H1 (cell line): ENCODE results near the gene ROBO2. TPM values are rescaled to one million over a fixed set of nuclear protein-coding genes. Genes with fewer than 3 reads are reported as not detected.
A peak's percentile ranks its signal among the peaks of the same experiment; 100 is the strongest.

Experiments
- CTCF ChIA-PET: fragments of 300-600 bp; sonication (Branson Sonifier 250); formaldehyde crosslinking; loops from one replicate; lab custom pipeline; 2021; ENCODE audit not compliant: partially characterized antibody; lab: Charles Lee
- POLR2A ChIA-PET: fragments of 300-600 bp; sonication (Branson Sonifier 250); formaldehyde crosslinking; loops from one replicate; lab custom pipeline; 2021; ENCODE audit warnings: inconsistent platforms; ENCODE audit not compliant: partially characterized antibody; lab: Charles Lee
- DNase-seq, 2 experiments: peaks; one replicate each; pipeline versions ENCODE4 v3.0.0 to v3.0.0-alpha.2; 2010 to 2022; ENCODE audit warnings: low spot score in 2 of 2, low read depth in 1 of 2, mixed read lengths in 1 of 2
- FAIRE-seq: peaks from 2 replicates; lab custom pipeline; 2011; peaks lifted over from hg19 to GRCh38; lab: Jason Lieb, UNC
- H2AFZ ChIP-seq: 2 replicates; pipeline ENCODE4 v1.8.1; 2012; ENCODE audit warnings: low read length, inconsistent platforms
- H2AK5ac ChIP-seq: 2 replicates; pipeline ENCODE4 v1.6.1; 2013; ENCODE audit warnings: low read depth, low read length
- H2BK120ac ChIP-seq: replicated peaks from 2 replicates; pipeline ENCODE3; 2013; ENCODE audit warnings: low read depth, low read length, inconsistent platforms
- H2BK12ac ChIP-seq: 2 replicates; pipeline ENCODE4 v1.6.1; 2013; ENCODE audit warnings: low read depth, low read length
- H2BK15ac ChIP-seq: 2 replicates; pipeline ENCODE4 v1.6.1; 2013; ENCODE audit warnings: low read length
- H2BK20ac ChIP-seq: 2 replicates; pipeline ENCODE4 v1.6.1; 2013; ENCODE audit warnings: low read length
- H2BK5ac ChIP-seq: 2 replicates; pipeline ENCODE4 v1.6.1; 2013; ENCODE audit warnings: low read depth, low read length
- H3K14ac ChIP-seq: 2 replicates; pipeline ENCODE4 v1.6.1; 2013; ENCODE audit warnings: inconsistent platforms; ENCODE audit not compliant: insufficient read length
- H3K18ac ChIP-seq: 2 replicates; pipeline ENCODE4 v1.6.1; 2013; ENCODE audit warnings: low read length; ENCODE audit errors: extremely low read depth
- H3K23ac ChIP-seq: 2 replicates; pipeline ENCODE4 v1.6.1; 2013; ENCODE audit warnings: inconsistent platforms; ENCODE audit not compliant: insufficient read length
- H3K23me2 ChIP-seq: 2 replicates; pipeline ENCODE4 v1.6.1; 2013; ENCODE audit warnings: low read depth, low read length
- H3K27ac ChIP-seq: 2 replicates; pipeline ENCODE4 v1.6.1; 2011; ENCODE audit warnings: low read depth, low read length, inconsistent platforms
- H3K27me3 ChIP-seq, 4 experiments: replicated peaks in 1 of 4; 1 replicate in 1 of 4; 2 replicates in 3 of 4; pipeline versions ENCODE4 v1.6.1 to v1.8.1; 2011 to 2013; ENCODE audit warnings: low read length in 3 of 4, mild to moderate bottlenecking in 3 of 4, inconsistent platforms in 2 of 4, mixed read lengths in 2 of 4, moderate library complexity in 1 of 4; ENCODE audit not compliant: control insufficient read depth in 3 of 4, insufficient read depth in 3 of 4; ENCODE audit errors: extremely low read depth in 1 of 4
- H3K36me3 ChIP-seq, 4 experiments: 2 replicates each; pipeline versions ENCODE4 v1.6.1 to v1.8.1; 2011 to 2013; ENCODE audit warnings: mild to moderate bottlenecking in 4 of 4, low read length in 3 of 4, moderate library complexity in 2 of 4, control low read depth in 1 of 4, inconsistent platforms in 1 of 4; ENCODE audit not compliant: insufficient read depth in 4 of 4, control insufficient read depth in 2 of 4
- H3K4ac ChIP-seq: replicated peaks from 2 replicates; pipeline ENCODE3; 2013; ENCODE audit warnings: low read length, low read depth, mixed read lengths, inconsistent platforms; ENCODE audit not compliant: insufficient read length
- H3K4me1 ChIP-seq, 4 experiments: replicated peaks in 1 of 4; 1 replicate in 1 of 4; 2 replicates in 3 of 4; pipeline versions ENCODE4 v1.6.1 to v1.8.1; 2011 to 2013; ENCODE audit warnings: low read length in 3 of 4, inconsistent platforms in 2 of 4, mixed read lengths in 1 of 4; ENCODE audit not compliant: insufficient read depth in 4 of 4, control insufficient read depth in 3 of 4
- H3K4me2 ChIP-seq, 2 experiments: 2 replicates each; pipeline versions ENCODE4 v1.6.1 to v1.8.1; 2011 to 2013; ENCODE audit warnings: low read depth in 2 of 2, low read length in 2 of 2, control low read depth in 1 of 2, inconsistent platforms in 1 of 2, mild to moderate bottlenecking in 1 of 2; ENCODE audit not compliant: insufficient read depth in 1 of 2
- H3K4me3 ChIP-seq, 4 experiments: fragments of 200-600, 300-600 bp in 1 of 4; sonication (generic), shearing (Covaris generic), sonication (Bioruptor Twin) in 1 of 4; 2 replicates each; pipeline versions ENCODE4 v1.5.1 to v1.8.1; 2011 to 2016; ENCODE audit warnings: low read length in 4 of 4, low read depth in 3 of 4, control low read depth in 2 of 4, inconsistent platforms in 2 of 4, mild to moderate bottlenecking in 2 of 4, mixed read lengths in 1 of 4, moderate library complexity in 1 of 4; ENCODE audit not compliant: insufficient read depth in 2 of 4; ENCODE audit errors: extremely low read depth in 1 of 4
- H3K56ac ChIP-seq: replicated peaks from 2 replicates; pipeline ENCODE3; 2013; ENCODE audit warnings: low read depth, mild to moderate bottlenecking, mixed read lengths, low read length, inconsistent platforms; ENCODE audit not compliant: insufficient read length
- H3K79me1 ChIP-seq: 2 replicates; pipeline ENCODE4 v1.6.1; 2013; ENCODE audit warnings: low read depth, low read length, control low read depth
- H3K79me2 ChIP-seq, 2 experiments: 2 replicates each; pipeline versions ENCODE4 v1.6.1 to v1.8.1; 2012 to 2013; ENCODE audit warnings: low read length in 2 of 2, mild to moderate bottlenecking in 2 of 2, inconsistent platforms in 1 of 2; ENCODE audit not compliant: insufficient read depth in 2 of 2, control insufficient read depth in 1 of 2
- H3K9ac ChIP-seq, 4 experiments: replicated peaks in 1 of 4; 1 replicate in 1 of 4; 2 replicates in 3 of 4; pipeline versions ENCODE4 v1.6.1 to v1.8.1; 2011 to 2013; ENCODE audit warnings: low read depth in 3 of 4, low read length in 3 of 4, control low read depth in 2 of 4, mild to moderate bottlenecking in 2 of 4, moderate library complexity in 2 of 4, inconsistent platforms in 1 of 4; ENCODE audit errors: extremely low read depth in 1 of 4
- H3K9me3 ChIP-seq, 2 experiments: 2 replicates each; pipeline versions ENCODE4 v1.6.1 to v1.8.1; 2012 to 2013; ENCODE audit warnings: mild to moderate bottlenecking in 2 of 2, moderate library complexity in 2 of 2, control low read depth in 1 of 2, inconsistent platforms in 1 of 2, low read depth in 1 of 2, low read length in 1 of 2, mixed read lengths in 1 of 2; ENCODE audit not compliant: insufficient read depth in 2 of 2
- H4K20me1 ChIP-seq, 2 experiments: replicated peaks in 1 of 2; 2 replicates each; pipeline versions ENCODE3 to v1.8.1; 2011 to 2013; ENCODE audit warnings: inconsistent platforms in 2 of 2, low read length in 2 of 2, mild to moderate bottlenecking in 1 of 2; ENCODE audit not compliant: insufficient read depth in 2 of 2, control insufficient read depth in 1 of 2
- H4K5ac ChIP-seq: 2 replicates; pipeline ENCODE4 v1.6.1; 2013; ENCODE audit warnings: low read length, low read depth, mixed read lengths, inconsistent platforms; ENCODE audit not compliant: insufficient read length
- H4K8ac ChIP-seq: 2 replicates; pipeline ENCODE4 v1.8.0; 2013; ENCODE audit warnings: mild to moderate bottlenecking, moderate library complexity, low read length, inconsistent platforms; ENCODE audit not compliant: insufficient read depth; ENCODE audit errors: extremely low read depth
- H4K91ac ChIP-seq: replicated peaks from 2 replicates; pipeline ENCODE3; 2013; ENCODE audit warnings: low read length, mixed read lengths, inconsistent platforms; ENCODE audit not compliant: insufficient read length
- BRCA1 ChIP-seq: IDR thresholded peaks from 2 replicates; pipeline ENCODE4 v1.6.1; 2012; ENCODE audit warnings: low read depth, low read length, improper control_type of control experiment
- EGR1 ChIP-seq: IDR thresholded peaks from 2 replicates; pipeline ENCODE4 v1.6.1; 2011; ENCODE audit warnings: low read depth, low read length, borderline replicate concordance
- GABPA ChIP-seq: IDR thresholded peaks from 2 replicates; pipeline ENCODE4 v1.6.1; 2011; ENCODE audit warnings: mild to moderate bottlenecking, low read length, moderate library complexity, borderline replicate concordance; ENCODE audit not compliant: insufficient read depth
- HDAC2 ChIP-seq, 2 experiments: fragments of 300-600 bp in 1 of 2; sonication (generic) in 1 of 2; IDR thresholded peaks; 2 replicates each; pipeline ENCODE4 v1.6.1; 2011 to 2012; ENCODE audit warnings: low read depth in 2 of 2, low read length in 2 of 2, mild to moderate bottlenecking in 2 of 2, moderate library complexity in 2 of 2, borderline replicate concordance in 1 of 2, inconsistent platforms in 1 of 2
- NRF1 ChIP-seq: IDR thresholded peaks from 2 replicates; pipeline ENCODE4 v1.6.1; 2011; ENCODE audit warnings: mild to moderate bottlenecking, low read depth, low read length, improper control_type of control experiment
- TAF1 ChIP-seq: IDR thresholded peaks from 2 replicates; pipeline ENCODE4 v1.6.1; 2011; ENCODE audit warnings: mild to moderate bottlenecking, low read depth, low read length
- WGBS, 2 experiments: shearing (Covaris generic) in 1 of 2; methylation state at CpG; one replicate each; pipeline versions ENCODE4 v1.1.6 to v1.1.7; 2013 to 2015; ENCODE audit warnings: low lambda C conversion rate in 2 of 2, mixed read lengths in 2 of 2, inconsistent platforms in 1 of 2, low coverage in 1 of 2, missing lambda C conversion rate in 1 of 2; ENCODE audit not compliant: insufficient replicate concordance in 2 of 2, insufficient coverage in 1 of 2, insufficient read length in 1 of 2; ENCODE audit errors: extremely low coverage in 1 of 2, missing lambda C conversion rate in 1 of 2; 5-methylcytosine and 5-hydroxymethylcytosine counted together
- polyA plus RNA-seq, 7 experiments: library from polyadenylated mRNA; depleted of rRNA in 3 of 7; stranded (reverse) in 5 of 7; unstranded in 2 of 7; fragments of >200 nt in 5 of 7; fragments of 200-250 nt in 2 of 7; gene quantifications; 1 replicate in 5 of 7; 2 replicates in 1 of 7; 4 replicates in 1 of 7; pipeline versions ENCODE4 v1.2.1 to v1.2.3, GENCODE V29; 2011 to 2013; ENCODE audit warnings: missing spikeins in 2 of 7, mixed read lengths in 2 of 7
- total RNA-seq: library from RNA; stranded (reverse); fragmentation: NEBNext Ultra II Directional; extraction: Animal tissue kit (Norgen Biotek cat#: 25700); gene quantifications from 2 replicates; pipeline ENCODE4 v1.2.1, GENCODE V29; 2021
- TF ChIP-seq, protein P1 (sequence below): IDR thresholded peaks from 2 replicates; pipeline ENCODE4 v1.6.1; 2011; ENCODE audit warnings: low read length, improper control_type of control experiment

Gene ROBO2
- total and polyA plus RNA-seq, 2 of the 8 experiments (the other 6 are each of a cell fraction or from before 2014, with no cell fraction given): 1.5 to 2.9 TPM

DNA sequence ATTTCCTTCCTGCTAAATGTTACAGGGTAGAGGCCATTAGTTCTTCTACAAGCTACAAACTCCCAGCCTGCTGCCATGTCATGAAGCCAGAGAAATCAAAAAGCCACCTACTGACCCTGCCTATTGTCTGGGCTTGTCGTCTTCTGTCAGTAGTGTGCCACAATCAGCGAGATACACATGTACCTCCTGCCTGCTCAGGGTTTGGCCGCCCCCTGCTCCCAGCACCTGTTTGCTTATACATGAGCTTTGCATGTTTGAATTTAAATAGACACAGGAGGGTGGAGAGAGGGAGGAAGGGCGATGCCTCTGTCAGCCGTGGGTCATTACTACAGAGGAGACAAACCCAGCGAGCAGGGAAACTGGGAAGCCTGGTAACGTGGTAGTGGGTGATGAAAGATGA lies 106.1 kb downstream of the ROBO2 start:
- H2BK5ac ChIP-seq: no peak overlapping the region
- FAIRE-seq (peak; percentile 19), DNase-seq (no peak)
- H3K4ac ChIP-seq: no peak overlapping the region
- no peaks in the 10 kb centered on the region for H3K79me2 ChIP-seq
- peaks cover 0 to 1% (median 0%) of the 10 kb centered on the region in 4 experiments; a peak in 1 of 7 replicates for H3K27me3 ChIP-seq
- H4K91ac ChIP-seq: no peak overlapping the region
- no peak overlapping the region for H3K23ac ChIP-seq
- H3K79me1 ChIP-seq: no peaks in the 10 kb centered on the region
- no peak overlapping the region for H3K56ac ChIP-seq
- H4K20me1 ChIP-seq: no peaks in the 10 kb centered on the region
- H4K5ac ChIP-seq: no peak overlapping the region
- no peak overlapping the region for H3K9ac ChIP-seq
- H2BK20ac ChIP-seq: peak overlapping the region; percentile 55; the same call in 1 of the 2 replicates
- ChIA-PET POLR2A (no interaction called here), CTCF (interaction anchor here (2.1 kb wide), 1 partner anchor 13 kb away, joined by 8 read pairs; no protein-coding TSS in a partner anchor)
- no peak overlapping the region; the same call in 1 of the 2 replicates for H2AFZ ChIP-seq
- H2BK15ac ChIP-seq: no peak overlapping the region
- no peaks in the 10 kb centered on the region for H3K36me3 ChIP-seq
- H4K8ac ChIP-seq: no peak overlapping the region
- no peak overlapping the region for H2BK120ac ChIP-seq
- H3K4me1 ChIP-seq: peaks cover 0 to 20% (median 9%) of the 10 kb centered on the region in 4 experiments; a peak in 5 of 7 replicates
- no peak overlapping the region for H3K14ac ChIP-seq
- no peak overlapping the region for H2BK12ac ChIP-seq
- TF ChIP-seq BRCA1: no peak
- TF ChIP-seq, protein P1, sequence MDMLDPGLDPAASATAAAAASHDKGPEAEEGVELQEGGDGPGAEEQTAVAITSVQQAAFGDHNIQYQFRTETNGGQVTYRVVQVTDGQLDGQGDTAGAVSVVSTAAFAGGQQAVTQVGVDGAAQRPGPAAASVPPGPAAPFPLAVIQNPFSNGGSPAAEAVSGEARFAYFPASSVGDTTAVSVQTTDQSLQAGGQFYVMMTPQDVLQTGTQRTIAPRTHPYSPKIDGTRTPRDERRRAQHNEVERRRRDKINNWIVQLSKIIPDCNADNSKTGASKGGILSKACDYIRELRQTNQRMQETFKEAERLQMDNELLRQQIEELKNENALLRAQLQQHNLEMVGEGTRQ: no peak
- no peak for TF ChIP-seq NRF1
- TF ChIP-seq HDAC2 (IDR thresholded peaks at IDR 0.05; ENCODE audit: borderline replicate concordance in 1 of 2, low read depth in 2 of 2, low read length in 2 of 2): no peak
- no peak for TF ChIP-seq EGR1
- no peak for TF ChIP-seq TAF1
- no peak for TF ChIP-seq GABPA
- TF ChIP-seq, all 59 proteins: peak for 0
- Histone ChIP-seq H3K18ac (no peak overlapping the region), H3K4me3 (no peak overlapping the region), H3K9me3 (no peaks in the 10 kb centered on the region), H2AK5ac (no peak overlapping the region), H3K23me2 (no peaks in the 10 kb centered on the region), H3K4me2 (no peak overlapping the region; a peak in 3 of 4 replicates), H3K27ac (no peak overlapping the region)
- 60% methylated on average over 7 of the region's 7 CpGs; no CpG with 5 or more reads in 1 of the 2 experiments for WGBS, 2 experiments
